Occipital lobe (tissue), 2 donors: Measurements from ENCODE around the gene PMVK. TPM values are rescaled to one million over a fixed set of nuclear protein-coding genes. Genes with fewer than 3 reads are reported as not detected.

Source experiments
- DNase-seq: peaks from one replicate; lab custom pipeline; 2025; lab: John Stamatoyannopoulos, UW
- total RNA-seq: library from RNA; depleted of rRNA; stranded (reverse); fragments of >200 nt; gene quantifications from one replicate; pipeline ENCODE4 v1.2.3, GENCODE V29; 2014

The PMVK gene
- total RNA-seq, 1 donor from 2014 or later, result 12.0 TPM

GRCh38 chr1:154951901-154952657, 15.6 kb upstream of the PMVK start:
- no peak for DNase-seq

- DNase-seq, result no peak
Measured at GRCh38 chr1:154948079-154948478, 11.6 kb upstream of the PMVK start.

GRCh38 chr1:154945962-154946850, 9.7 kb upstream of the PMVK start:
- no peak for DNase-seq

- DNase-seq, result no peak
Measured at GRCh38 chr1:154945160-154945961, 8.8 kb upstream of the PMVK start.

GRCh38 chr1:154944401-154945159, 8.1 kb upstream of the PMVK start:
- DNase-seq, result no peak

- DNase-seq, result no peak
Measured at GRCh38 chr1:154943649-154944400, 7.3 kb upstream of the PMVK start.

GRCh38 chr1:154941333-154942013, 5.0 kb upstream of the PMVK start:
- no peak for DNase-seq

- DNase-seq, result no peak
Measured at GRCh38 chr1:154940651-154941194, 4.2 kb upstream of the PMVK start.

- DNase-seq, result no peak
Measured at GRCh38 chr1:154940213-154940560, 3.7 kb upstream of the PMVK start.

GRCh38 chr1:154938604-154939399, 2.3 kb upstream of the PMVK start:
- no peak for DNase-seq

GRCh38 chr1:154937988-154938386, 1.5 kb upstream of the PMVK start:
- DNase-seq, result no peak

GRCh38 chr1:154937085-154937987, 817 bp upstream of the PMVK start:
- peak; percentile 92 for DNase-seq

GRCh38 chr1:154935749-154936554, 567 bp downstream of the PMVK start:
- no peak for DNase-seq

- DNase-seq, result no peak
Measured at GRCh38 chr1:154934358-154934948, 2.1 kb downstream of the PMVK start.

- DNase-seq, result no peak
Measured at GRCh38 chr1:154931940-154932487, 4.5 kb downstream of the PMVK start.

- no peak for DNase-seq
Measured at GRCh38 chr1:154926201-154926600, 10.3 kb downstream of the PMVK start.
